NCI-H82 (cell line): ENCODE measurements around the gene AXL.
"Not testable (repeated sequence)": the region's sequence is repeated elsewhere in the genome, so short reads cannot be mapped to it uniquely, and the experiment has no call there.

ENCODE experiments used
- DNase-seq: peaks from one replicate; lab custom pipeline; 2025; lab: John Stamatoyannopoulos, UW

AXL gene

DNA sequence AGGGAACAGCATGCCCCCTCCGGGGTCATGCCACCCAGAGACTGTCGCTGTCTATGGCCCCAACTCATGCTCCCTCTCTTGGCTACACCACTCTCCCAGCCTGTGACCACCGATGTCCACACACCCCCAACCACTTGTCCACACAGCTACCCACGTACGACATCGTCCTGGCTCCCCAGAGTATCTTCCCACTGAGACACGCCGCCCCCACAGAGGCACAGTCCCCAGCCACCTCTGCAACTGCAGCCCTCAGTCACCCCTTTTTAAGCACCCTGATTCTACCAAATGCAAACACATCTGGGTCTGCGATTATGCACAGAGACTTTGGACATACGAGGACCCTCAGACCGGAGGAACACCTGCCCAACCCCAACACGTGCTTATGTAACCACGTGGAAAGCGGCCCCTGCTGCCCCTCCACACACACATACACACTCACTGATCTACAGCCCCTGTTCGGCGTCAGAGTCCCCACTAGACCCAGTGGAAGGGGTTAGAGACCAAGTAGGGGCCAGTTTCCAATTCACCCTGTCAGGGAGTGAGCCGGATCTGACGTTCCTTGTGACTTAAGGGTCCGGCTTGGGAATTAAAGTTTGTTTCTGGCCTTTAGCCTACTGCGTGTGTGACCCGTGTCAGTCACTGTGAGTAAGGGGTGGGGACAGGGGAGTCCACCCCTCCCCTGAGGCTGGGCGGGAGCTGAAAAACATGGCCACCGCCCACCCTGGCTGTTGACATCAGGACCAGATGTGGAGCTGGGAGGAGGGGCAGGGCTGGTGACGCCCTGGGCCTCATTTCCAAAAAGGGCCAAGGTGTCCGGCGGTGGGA is 11.9 kb upstream of the AXL start:
- DNase-seq = no peak

DNA sequence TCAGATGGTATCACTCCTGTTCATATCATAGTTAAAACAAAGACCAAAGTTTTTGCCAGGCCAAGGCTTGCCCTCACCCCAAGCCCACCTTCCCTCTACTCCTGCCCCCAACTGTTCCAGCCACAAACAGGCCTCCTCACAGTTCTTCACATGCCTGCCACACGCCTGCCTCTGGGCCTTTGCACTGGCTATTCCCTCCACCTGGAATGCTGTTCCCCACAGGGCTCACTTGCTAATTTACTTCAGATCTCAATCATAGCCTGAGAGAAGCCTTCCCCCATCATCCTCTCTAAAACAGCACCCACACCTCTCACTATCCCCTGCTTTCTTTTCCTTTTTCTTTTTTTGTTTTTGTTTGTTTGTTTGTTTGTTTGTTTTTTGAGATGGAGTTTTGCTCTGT is 4.9 kb upstream of the AXL start:
- no peak for DNase-seq

DNA sequence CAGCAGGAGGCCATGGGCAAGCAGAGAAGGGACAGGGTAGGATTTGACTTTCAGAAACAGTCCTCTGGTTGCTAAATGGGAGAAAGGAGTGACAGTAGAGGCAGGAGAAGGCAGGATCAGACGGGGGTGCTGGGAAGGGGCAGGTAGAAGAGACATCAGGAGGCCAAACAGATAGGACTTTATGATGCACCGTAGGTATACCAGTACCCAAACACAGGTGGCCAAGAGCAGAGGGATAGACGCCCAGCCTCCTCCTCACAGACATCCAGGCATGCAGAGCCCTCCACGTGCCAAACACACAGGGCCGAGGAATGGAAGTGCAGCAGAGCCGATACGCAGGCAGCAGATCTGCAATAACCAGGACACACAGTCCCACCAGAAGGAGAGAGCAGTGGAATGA is 1.3 kb upstream of the AXL start:
- DNase-seq = no peak

DNA sequence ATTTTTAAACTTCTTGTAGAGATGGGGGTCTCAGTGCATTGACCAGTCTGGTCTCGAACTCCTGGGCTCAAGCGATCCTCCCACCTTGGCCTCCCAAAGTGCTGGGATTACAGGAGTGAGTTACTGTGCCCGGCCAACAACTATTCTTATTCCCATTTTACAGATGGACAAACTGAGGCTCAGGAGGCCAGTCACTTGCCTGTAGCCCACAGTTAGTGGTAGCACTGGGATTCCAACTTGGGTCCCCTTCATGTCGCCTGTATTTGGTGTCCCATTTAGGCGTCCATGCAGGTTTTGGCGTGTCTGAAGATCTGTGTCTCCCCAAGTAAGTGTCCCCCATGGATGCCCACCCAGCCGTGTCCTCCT is 791 bp upstream of the AXL start:
- no peak for DNase-seq

DNA sequence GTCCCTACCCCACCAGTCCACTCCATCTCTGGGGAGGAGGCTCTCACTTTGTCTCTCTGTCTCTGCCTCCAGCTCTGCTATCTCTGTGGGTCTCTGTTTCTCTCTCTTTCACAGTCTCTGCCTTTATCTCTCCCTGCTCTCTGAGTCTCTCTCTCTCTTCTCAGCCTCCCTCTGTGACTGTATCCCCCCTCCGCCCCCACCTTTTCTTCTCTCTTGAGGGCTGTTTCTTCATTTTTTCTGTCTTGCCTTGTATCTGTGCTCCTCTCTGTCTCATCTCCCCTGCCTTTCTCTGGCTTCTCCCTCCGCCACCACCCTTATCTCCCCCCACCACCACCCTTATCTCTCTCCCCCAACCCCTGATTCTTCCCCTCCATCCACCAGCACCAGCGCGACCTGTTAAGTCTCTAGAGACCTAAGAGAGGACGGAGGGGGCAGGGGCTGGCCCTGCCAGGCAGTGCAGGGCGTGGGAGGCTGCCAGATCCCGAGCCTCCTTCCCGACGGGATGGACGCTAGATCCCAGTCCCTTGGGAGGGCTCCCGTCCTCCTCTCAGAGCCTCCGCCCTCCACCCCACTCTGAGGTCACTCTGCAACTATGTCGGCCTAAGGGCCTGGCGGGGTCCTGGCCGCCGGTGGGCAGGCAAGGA is 1.0 kb downstream of the AXL start:
- no peak for DNase-seq

DNA sequence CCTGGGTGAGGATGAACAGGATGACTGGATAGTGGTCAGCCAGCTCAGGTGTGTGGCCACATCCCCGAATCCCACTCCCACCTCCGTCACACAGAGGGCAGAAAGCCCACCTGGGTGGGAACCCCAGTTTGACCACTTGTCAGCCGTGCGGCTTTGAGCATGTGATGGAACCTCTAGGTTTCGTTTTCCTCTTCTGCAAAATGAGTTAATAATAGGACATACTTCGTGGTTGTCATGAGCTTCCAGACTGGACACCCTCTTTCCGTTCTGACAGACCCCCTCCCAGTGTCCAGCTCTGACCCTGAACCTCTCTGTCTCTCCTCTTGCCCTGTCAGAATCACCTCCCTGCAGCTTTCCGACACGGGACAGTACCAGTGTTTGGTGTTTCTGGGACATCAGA is 1.8 kb downstream of the AXL start:
- no peak for DNase-seq

DNA sequence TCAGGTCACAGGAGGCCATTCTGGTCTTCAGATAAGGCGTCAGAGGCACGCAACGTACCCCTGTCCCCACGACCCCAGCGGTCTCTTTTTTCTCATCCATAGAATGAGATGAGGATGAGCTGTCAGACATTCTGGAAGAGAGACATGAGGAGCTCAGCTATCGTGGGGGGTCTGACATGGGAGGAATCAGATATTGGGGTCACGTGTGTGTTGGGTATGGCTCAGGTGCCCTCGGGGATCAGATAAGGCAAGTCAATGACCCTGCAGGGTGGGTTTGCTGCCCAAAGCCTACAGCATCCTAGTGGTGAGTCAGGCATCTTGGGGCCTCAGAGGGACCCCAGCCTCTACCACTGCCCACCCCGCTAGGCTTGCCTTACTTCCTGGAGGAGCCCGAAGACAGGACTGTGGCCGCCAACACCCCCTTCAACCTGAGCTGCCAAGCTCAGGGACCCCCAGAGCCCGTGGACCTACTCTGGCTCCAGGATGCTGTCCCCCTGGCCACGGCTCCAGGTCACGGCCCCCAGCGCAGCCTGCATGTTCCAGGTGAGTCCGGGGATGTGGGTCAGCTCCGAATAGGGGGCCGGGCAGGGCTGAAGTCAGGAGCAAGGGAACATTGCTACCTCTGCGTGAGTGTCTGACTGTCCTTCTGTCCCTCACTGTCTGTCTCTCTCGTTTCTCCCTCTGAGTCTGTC is 2.6 kb downstream of the AXL start:
- DNase-seq = no peak

DNA sequence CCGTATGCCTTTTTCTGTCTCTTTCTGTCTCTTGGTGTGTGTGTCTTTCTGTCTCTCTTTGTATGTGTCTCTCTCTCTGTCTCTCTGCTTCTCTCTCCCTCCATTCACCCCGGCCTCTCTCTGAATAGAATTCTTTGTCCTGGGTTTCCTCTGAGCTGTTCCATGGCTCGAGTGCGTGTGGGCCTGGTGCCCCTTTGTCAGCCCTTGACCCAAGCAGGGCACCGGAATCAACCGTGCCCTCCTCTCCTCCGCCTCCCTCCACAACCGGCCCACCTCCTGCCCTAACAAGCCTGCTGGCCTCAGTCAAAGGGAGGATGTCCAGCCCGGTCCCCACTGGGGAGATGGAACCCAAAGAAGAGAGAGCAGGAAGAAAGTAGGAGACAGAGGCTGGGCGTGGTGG is 3.2 kb downstream of the AXL start:
- no peak for DNase-seq

DNA sequence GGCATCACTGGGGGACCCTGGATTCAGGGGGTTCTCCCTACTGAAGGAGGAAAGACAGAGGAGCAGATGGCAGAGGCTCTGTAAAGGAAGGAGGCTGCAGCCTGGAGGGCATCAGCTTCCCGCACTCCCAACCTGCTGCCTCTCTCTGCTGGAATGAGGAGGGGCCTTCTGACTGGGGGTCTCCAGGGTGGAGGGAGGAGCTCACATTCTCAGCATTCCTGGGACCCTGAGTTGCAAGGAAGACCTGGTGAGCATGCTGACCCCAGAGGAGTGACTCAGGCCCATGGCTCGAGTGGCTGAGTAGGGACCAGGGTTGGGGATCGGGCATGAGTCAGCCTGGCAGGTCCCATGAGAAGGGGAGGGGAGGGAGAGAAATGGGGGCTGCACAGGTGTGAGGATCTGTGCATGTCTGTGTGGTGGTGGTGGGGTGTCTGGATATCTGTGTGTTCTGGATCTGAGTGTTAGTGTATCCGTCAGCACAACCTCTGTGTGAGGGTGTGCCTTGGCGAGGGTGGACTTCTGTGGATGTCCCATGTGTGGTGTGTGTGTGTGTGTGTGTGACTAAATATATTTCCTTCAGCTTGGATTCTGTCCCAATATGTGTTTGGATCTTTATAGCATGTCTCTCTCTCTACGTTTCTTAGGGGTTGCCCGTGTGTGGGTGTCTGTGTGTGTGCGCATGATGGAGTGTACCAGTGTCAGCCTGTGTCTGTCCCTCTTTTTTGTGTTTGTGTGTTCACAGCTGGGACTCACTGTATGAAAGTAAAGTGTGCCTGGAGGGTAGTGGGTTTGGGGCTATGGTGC is 4.6 kb downstream of the AXL start:
- no peak for DNase-seq

DNA sequence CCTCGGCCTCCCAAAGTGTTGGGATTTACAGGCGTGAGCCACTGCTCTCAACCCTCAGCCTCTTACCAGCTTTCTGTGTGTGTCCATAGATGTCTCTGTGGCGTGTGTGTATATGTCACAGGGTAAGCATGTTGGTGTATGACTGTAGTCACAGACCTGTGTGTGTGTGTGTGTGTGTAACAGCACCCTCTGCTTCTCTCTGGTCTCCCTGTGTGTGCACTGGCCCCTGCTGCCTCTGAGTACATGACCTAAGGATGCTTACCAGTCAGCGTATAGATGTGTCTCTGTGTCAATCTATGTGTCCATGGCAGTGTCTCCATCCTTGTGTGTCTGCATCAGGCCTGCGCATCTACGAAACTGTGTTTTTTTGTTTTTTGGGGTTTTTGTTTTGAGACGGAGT is 5.6 kb downstream of the AXL start:
- DNase-seq = no peak

DNA sequence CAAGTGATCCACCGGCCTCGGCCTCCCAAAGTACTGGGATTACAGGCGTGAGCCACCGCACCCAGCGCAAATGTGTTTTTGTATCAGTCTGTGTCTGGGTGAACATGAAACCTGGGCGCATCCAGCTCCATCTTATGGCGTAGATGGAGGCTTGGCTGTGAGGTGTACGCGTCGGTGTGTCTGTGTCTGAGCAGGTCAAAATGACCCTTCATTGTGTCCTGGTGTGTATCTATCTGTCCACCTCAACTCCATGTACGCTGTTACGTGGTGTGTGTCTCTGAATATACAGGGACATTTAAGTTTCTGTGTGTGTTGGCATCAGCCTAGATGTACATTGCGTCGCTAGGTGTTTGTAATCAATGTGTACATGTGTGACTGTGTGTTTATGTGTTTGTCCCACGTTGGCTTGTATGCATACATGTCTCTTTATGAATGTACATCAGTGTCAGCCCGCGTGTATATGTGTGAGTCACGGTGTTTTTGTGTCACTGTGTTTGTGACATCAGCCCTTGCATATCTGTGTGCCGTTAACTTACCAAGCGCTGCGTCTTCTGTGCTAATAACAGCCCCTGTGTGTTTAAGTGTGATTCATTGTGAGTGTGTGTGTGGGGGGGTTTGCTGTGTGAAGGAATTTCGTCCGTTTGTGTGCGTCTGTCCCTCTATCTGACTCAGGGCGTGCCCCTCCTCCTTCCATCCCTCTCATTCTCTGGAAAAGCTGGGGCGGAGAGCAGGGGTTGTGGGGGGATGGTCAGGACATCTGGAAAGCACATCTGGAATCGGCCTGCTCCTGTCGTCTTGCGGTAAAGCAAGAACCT is 6.4 kb downstream of the AXL start:
- DNase-seq = no peak

DNA sequence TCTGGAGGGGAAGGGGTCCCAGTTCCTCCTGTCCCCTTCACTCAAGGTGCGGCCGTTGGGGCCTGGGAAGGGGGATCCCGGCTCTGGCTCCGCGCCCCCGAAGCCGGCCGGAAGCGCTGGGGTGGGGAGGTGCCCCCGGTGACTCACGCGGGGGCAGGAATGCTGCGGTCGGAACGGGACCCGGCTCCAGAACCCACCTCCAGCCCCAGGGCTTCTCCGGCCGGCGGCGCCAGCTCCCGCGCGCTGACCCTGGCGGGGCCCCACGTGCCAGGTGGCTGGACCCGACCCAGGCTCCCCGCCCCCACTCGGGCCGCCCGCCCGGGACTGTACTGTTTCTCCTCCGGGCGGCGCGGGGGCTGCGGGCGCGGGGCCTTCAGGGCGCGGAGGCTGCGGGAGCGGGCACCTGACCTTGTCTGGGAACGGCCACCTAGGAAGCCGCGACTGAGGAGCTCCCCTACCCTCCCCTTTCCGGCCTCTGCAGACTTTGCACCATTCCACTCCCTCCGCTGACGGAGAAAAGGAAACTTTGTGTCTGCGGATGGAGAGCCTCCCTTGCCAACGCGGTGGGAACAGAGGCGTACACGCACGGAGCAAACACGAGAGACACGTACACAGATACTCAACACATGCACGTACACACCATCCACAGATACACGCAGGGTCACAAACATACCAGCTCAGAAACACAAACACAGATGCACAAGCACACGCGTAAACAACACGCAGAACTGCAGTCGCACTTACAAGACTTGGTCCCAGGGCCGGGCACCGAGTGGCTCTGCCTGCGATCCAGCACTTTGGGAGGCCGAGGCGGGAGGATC is 7.2 kb downstream of the AXL start:
- DNase-seq = peak; percentile 20

DNA sequence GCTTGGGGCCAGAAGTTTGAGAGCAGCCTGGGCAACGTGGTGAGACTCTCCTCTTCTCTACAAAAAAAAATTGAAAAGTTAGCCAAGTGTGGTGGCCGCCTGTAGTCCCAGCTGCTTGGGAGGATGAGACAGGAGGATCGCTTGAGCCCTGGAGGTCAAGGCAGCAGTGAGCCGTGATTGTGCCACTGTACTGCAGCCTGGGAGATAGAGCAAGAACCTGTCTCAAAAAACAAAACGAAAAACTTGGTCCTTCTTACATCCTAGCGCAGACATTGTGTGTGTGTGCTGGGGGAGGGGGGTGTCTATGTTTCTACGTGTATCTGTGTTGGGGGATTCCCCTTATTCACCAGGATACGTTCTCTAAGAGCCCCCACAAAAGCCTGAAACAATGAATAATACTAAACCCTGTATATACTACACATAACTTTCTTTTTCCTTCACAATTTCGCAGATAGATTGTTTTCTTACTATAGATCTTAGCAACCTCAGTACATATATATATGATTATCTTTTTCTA is 7.9 kb downstream of the AXL start:
- no peak for DNase-seq

DNA sequence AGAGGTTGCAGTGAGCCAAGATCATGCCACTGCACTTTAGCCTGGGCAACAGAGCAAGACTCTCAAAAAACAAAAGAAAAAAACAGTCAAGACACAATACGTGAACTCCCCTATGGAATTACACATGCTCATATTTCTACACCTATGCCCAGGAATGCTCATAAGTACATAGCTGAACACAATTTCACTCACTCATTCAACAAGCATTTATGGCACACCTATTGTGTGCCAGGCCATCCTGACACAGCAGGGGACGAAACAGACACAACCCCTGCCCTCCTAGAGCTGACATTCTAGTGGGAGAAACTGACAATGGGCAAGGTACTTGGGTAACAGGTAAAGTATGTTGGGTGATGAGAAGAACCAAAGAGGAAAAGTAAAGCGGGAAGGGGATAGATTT is 9.5 kb downstream of the AXL start:
- no peak for DNase-seq

DNA sequence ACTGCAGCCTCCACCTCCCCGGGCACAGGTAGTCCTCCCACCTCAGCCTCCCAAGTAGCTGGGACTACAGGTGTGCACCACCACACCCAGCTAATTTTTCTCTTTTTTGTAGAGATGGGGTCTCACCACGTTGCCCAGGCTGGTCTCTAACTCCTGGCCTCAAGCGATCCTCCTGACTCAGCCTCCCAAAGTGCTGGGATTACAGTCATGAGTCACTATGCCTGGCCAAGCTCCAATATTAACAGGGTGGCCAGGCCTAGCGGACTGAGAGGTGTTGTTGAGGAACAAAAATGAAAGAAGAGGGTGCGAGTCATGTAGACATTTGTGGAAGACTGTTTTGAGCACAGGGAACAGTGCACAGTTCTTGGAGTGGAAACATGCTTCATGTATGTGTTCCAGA is 10.3 kb downstream of the AXL start:
- DNase-seq = not testable (repeated sequence)

DNA sequence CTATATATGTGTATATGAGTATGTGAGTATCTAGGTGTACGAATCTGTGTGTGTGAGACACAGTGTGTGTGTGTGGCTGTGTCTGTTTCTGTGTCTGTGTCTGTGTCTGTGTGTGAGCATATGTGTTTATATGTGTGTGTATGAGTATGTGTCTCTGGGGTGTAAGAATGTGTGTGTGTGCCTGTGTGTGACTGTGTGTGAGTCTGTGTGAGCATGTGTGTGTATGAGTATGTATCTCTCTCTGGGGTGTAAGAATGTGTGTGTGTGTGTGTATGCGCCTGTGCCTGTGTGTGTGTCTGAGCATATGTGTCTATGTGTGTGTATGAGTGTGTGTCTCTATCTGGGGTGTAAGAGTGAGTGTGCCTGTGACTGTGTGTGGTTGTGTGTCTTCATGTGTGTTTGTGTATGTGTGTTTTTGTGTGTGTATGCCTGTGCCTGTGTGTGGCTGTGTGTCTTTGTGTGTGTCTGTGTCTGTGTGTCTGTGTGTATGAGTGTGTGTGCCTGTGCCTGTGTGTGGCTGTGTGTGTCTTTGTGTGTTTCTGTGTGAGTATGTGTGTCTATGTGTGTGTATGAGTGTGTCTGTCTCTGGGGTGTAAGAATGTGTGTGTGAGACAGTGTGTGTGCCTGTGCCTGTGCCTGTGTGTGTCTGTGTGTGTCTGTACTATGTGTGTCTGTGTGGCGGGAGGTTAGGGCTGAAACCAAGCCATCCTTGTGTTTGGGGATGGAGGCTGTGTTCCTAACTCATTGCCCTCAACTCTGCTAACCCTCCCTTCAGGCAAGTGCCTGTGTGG is 11.2 kb downstream of the AXL start:
- DNase-seq = no peak

DNA sequence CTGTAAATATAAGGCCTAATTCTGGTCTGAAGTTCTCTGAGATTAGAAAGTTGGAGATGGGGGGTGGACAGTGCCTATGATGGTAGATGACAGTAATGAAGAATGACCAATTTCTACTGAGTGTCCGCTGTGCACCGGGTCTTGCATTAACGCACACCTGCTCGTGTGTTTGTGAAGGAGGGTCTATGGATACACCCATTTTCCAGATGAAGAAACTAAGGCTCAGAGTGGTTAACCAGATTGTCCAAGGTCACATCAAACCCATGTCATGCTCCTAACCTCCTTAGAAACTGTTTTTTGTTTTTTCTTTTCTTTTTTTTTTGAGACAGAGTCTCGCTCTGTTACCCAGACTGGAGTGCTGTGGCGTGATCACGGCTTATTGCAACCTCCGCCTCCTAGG is 13.7 kb downstream of the AXL start:
- DNase-seq = no peak

DNA sequence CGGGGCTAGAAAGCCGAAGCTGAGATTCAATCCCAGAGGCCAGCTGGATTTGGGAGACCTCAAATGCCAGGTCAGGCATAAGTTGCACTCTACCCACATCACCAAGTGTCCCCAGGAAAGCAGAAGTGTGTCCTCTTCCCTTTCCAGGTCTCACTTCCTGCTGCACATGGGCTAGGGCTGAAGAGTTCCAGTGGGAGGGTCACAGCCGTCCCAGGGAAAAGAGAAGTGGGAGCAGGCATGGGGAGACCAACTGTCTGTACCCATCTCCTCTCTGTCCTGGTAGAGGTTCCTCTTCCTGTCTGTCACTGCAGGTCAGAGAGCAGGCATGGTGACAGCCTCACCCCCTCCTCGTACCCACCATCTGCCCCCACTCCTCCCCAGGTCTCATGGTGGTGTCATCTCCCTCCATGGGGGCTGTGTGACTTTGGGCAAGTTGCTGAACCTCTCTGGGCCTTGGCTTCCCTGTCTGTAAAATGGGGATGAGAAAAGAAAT is 14.8 kb downstream of the AXL start:
- DNase-seq = no peak

DNA sequence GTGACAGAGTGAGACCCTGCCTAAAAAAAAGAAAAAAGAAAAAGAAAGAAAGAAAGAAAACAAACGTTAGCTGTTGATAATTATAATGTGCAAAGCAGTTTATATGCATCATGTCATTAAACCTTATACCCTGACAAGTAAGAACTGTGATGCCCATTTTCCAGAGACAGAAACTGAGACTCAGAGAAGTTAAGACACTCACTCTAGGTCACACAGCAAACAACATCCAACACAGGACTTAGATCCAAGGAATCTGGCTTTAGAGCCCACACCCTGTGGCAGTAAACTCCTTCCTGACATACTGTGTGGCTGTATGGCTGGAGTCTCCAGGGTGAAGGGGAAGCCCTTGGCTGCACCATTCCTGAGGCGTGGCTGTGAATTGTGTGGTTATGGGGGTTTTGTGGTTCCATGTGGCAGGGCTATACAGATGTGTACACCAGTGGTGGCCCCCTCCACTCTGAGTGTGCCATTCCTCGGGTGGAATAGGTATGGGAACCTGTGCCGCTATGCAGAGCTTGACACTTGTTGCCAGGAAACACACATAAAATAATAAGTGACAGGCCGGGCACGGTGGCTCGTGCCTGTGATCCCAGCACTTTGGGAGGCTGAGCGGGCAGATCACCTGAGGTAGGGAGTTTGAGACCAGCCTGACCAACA is 15.6 kb downstream of the AXL start:
- no peak for DNase-seq
